H9 (cell line): Measurements from ENCODE around the gene CYP19A1. TPM values are rescaled to one million over a fixed set of nuclear protein-coding genes. Genes with fewer than 3 reads are reported as not detected.

ENCODE experiments used
- DNase-seq: peaks from one replicate; pipeline ENCODE4 v3.0.0-alpha.2; 2017
- H2AFZ ChIP-seq: one replicate; pipeline ENCODE4 v1.6.1; 2013; ENCODE audit warnings: mild to moderate bottlenecking, low read length, control low read depth, moderate library complexity
- H2AK5ac ChIP-seq: 2 replicates; pipeline ENCODE4 v1.6.1; 2013; ENCODE audit warnings: low read length, control low read depth, mixed read lengths; ENCODE audit not compliant: insufficient read length
- H2BK120ac ChIP-seq: one replicate; pipeline ENCODE4 v1.6.1; 2013; ENCODE audit warnings: low read depth, mild to moderate bottlenecking, low read length, control low read depth, inconsistent platforms; ENCODE audit not compliant: poor library complexity, severe bottlenecking
- H2BK12ac ChIP-seq: 2 replicates; pipeline ENCODE4 v1.6.1; 2013; ENCODE audit warnings: low read length, control low read depth, mixed read lengths, low read depth; ENCODE audit not compliant: insufficient read length
- H2BK15ac ChIP-seq: 2 replicates; pipeline ENCODE4 v1.6.1; 2013; ENCODE audit warnings: low read depth, low read length, control low read depth
- H2BK20ac ChIP-seq: one replicate; pipeline ENCODE4 v1.6.1; 2013; ENCODE audit warnings: low read depth, mild to moderate bottlenecking, low read length, control low read depth, inconsistent platforms; ENCODE audit not compliant: poor library complexity, severe bottlenecking
- H2BK5ac ChIP-seq: 2 replicates; pipeline ENCODE4 v1.6.1; 2013; ENCODE audit warnings: low read length, control low read depth, mixed read lengths; ENCODE audit not compliant: insufficient read length
- H3K14ac ChIP-seq: 2 replicates; pipeline ENCODE4 v1.6.1; 2013; ENCODE audit warnings: low read length, control low read depth; ENCODE audit not compliant: insufficient read depth
- H3K18ac ChIP-seq: 2 replicates; pipeline ENCODE4 v1.6.1; 2013; ENCODE audit warnings: low read depth, mild to moderate bottlenecking, mixed read lengths, low read length, control low read depth; ENCODE audit not compliant: insufficient read length
- H3K23ac ChIP-seq: 2 replicates; pipeline ENCODE4 v1.6.1; 2013; ENCODE audit warnings: low read length, control low read depth, mixed read lengths, low read depth; ENCODE audit not compliant: insufficient read length
- H3K23me2 ChIP-seq: 2 replicates; pipeline ENCODE4 v1.6.1; 2013; ENCODE audit warnings: low read depth, mild to moderate bottlenecking, mixed read lengths, low read length, control low read depth; ENCODE audit not compliant: insufficient read length, poor library complexity, severe bottlenecking
- H3K27ac ChIP-seq: 2 replicates; pipeline ENCODE4 v1.5.1; 2013; ENCODE audit warnings: low read length, control low read depth, mixed read lengths, low read depth; ENCODE audit not compliant: insufficient read length
- H3K27me3 ChIP-seq: 2 replicates; pipeline ENCODE4 v1.6.1; 2013; ENCODE audit warnings: low read length, control low read depth, inconsistent platforms; ENCODE audit not compliant: insufficient read depth
- H3K4ac ChIP-seq: 2 replicates; pipeline ENCODE4 v1.6.1; 2013; ENCODE audit warnings: low read depth, mild to moderate bottlenecking, control low read depth, inconsistent platforms, low read length, moderate library complexity
- H3K4me1 ChIP-seq: 2 replicates; pipeline ENCODE4 v1.6.1; 2013; ENCODE audit warnings: low read length, control low read depth, inconsistent platforms; ENCODE audit not compliant: insufficient read depth
- H3K4me2 ChIP-seq: 2 replicates; pipeline ENCODE4 v1.6.1; 2013; ENCODE audit warnings: low read length, control low read depth, mixed read lengths; ENCODE audit not compliant: insufficient read length, insufficient read depth
- H3K56ac ChIP-seq: 2 replicates; pipeline ENCODE4 v1.6.1; 2013; ENCODE audit warnings: low read depth, mild to moderate bottlenecking, mixed read lengths, low read length, control low read depth; ENCODE audit not compliant: insufficient read length
- H3K79me1 ChIP-seq: 2 replicates; pipeline ENCODE4 v1.6.1; 2013; ENCODE audit warnings: low read depth, mild to moderate bottlenecking, moderate library complexity, low read length, control low read depth, inconsistent platforms; ENCODE audit not compliant: insufficient read depth, poor library complexity, severe bottlenecking
- H3K79me2 ChIP-seq: 2 replicates; pipeline ENCODE4 v1.6.1; 2013; ENCODE audit warnings: low read length, control low read depth, inconsistent platforms; ENCODE audit not compliant: insufficient read depth
- H3K9ac ChIP-seq: 2 replicates; pipeline ENCODE4 v1.6.1; 2013; ENCODE audit warnings: low read length, control low read depth, mixed read lengths; ENCODE audit not compliant: insufficient read length; ENCODE audit errors: extremely low read depth
- H3K9me3 ChIP-seq: one replicate; pipeline ENCODE4 v1.6.1; 2013; ENCODE audit warnings: low read depth, low read length, inconsistent platforms; ENCODE audit not compliant: control insufficient read depth
- H3T11ph ChIP-seq: one replicate; pipeline ENCODE4 v1.6.1; 2013; ENCODE audit warnings: mild to moderate bottlenecking, low read length, control low read depth, inconsistent platforms
- H4K20me1 ChIP-seq: one replicate; pipeline ENCODE4 v1.6.1; 2013; ENCODE audit not compliant: control insufficient read depth, insufficient read length, insufficient read depth
- H4K5ac ChIP-seq: 2 replicates; pipeline ENCODE4 v1.6.1; 2013; ENCODE audit warnings: low read depth, mild to moderate bottlenecking, mixed read lengths, low read length, control low read depth; ENCODE audit not compliant: insufficient read length
- H4K8ac ChIP-seq: replicated peaks from 2 replicates; pipeline ENCODE4 v1.6.1; 2013; ENCODE audit warnings: low read length, control low read depth, mixed read lengths, low read depth; ENCODE audit not compliant: insufficient read length
- H4K91ac ChIP-seq: 2 replicates; pipeline ENCODE4 v1.6.1; 2013; ENCODE audit warnings: low read depth, mild to moderate bottlenecking, moderate library complexity, mixed read lengths, low read length, control low read depth; ENCODE audit not compliant: insufficient read length
- H3K27ac Mint-ChIP-seq, 3 experiments: 2 replicates in 2 of 3; 3 replicates in 1 of 3; pipeline ENCODE4 v1.8.0; 2020 to 2021; ENCODE audit warnings: mixed read lengths in 3 of 3, mild to moderate bottlenecking in 1 of 3, moderate library complexity in 1 of 3
- H3K27me3 Mint-ChIP-seq: 2 replicates; pipeline ENCODE4 v1.8.0; 2021; ENCODE audit warnings: low read depth, mild to moderate bottlenecking, moderate library complexity, mixed read lengths
- H3K36me3 Mint-ChIP-seq, 3 experiments: 2 replicates in 2 of 3; 3 replicates in 1 of 3; pipeline ENCODE4 v1.8.0; 2020 to 2021; ENCODE audit warnings: low read depth in 3 of 3, mixed read lengths in 3 of 3; ENCODE audit not compliant: insufficient read depth in 1 of 3
- H3K4me1 Mint-ChIP-seq, 2 experiments: 2 replicates each; pipeline ENCODE4 v1.8.0; 2020; ENCODE audit warnings: mixed read lengths in 2 of 2
- H3K4me3 Mint-ChIP-seq, 2 experiments: 2 replicates in 1 of 2; 3 replicates in 1 of 2; pipeline ENCODE4 v1.8.0; 2020 to 2021; ENCODE audit warnings: mild to moderate bottlenecking in 2 of 2, mixed read lengths in 2 of 2, moderate library complexity in 1 of 2
- H3K9me3 Mint-ChIP-seq, 2 experiments: 2 replicates in 1 of 2; 3 replicates in 1 of 2; pipeline ENCODE4 v1.8.0; 2020; ENCODE audit warnings: mild to moderate bottlenecking in 2 of 2, mixed read lengths in 2 of 2, moderate library complexity in 1 of 2
- WGBS: extraction: QIAGEN DNeasy Blood & Tissue Kit; methylation state at CpG from one replicate; pipeline ENCODE4 v1.1.7; 2013; ENCODE audit warnings: missing lambda C conversion rate, low lambda C conversion rate, mixed read lengths; ENCODE audit not compliant: insufficient read length; ENCODE audit errors: extremely low coverage; 5-methylcytosine and 5-hydroxymethylcytosine counted together
- total RNA-seq: library from RNA; stranded (reverse); gene quantifications from 2 replicates; pipeline ENCODE4 v1.2.1, GENCODE V29; 2021
- TF ChIP-seq, protein P1 (sequence below): fragments of 200-600 bp; sonication (generic); conservative IDR thresholded peaks from 3 replicates; pipeline ENCODE4 v1.8.0; 2021; ENCODE audit warnings: antibody characterized with exemption, mild to moderate bottlenecking

Gene CYP19A1
- total RNA-seq, 1 experiment from 2014 or later = not detected

DNA sequence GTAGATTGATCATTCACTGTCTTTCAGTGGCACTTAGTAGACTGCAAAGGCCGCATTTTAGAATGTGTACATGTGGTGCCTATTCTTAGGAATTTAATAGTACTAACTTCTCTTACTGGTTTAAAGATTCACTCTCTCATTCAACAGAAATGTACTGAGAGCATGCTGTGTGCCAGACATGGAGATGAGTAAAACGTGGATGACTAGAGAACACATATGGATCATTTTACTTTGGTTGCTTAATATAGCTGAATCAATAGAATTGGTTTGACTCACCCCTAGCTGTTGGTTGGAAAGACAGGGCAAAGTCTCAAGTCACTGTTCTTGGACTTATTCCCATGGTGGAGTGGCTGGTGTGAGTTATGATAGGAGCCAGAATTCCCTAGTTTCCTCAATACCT, 134.6 kb downstream of the CYP19A1 start:
- no peaks in the 10 kb centered on the region for H3K23me2 ChIP-seq
- H2BK12ac ChIP-seq = no peak overlapping the region
- H4K91ac ChIP-seq = no peak overlapping the region
- H3K27ac ChIP-seq = no peak overlapping the region
- no peak overlapping the region for H3K14ac ChIP-seq
- H3K9me3 ChIP-seq = no peaks in the 10 kb centered on the region
- no peak overlapping the region for H2BK20ac ChIP-seq
- no peak overlapping the region for H2AK5ac ChIP-seq
- Mint-ChIP-seq H3K4me1 (peaks cover 0 to 6% of the 10 kb centered on the region in 2 experiments; a peak in 1 of 4 replicates), H3K9me3 (no peaks in the 10 kb centered on the region), H3K27me3 (no peaks in the 10 kb centered on the region; the same call in 1 of the 2 replicates), H3K4me3 (no peak overlapping the region), H3K36me3 (no peaks in the 10 kb centered on the region; a peak in 1 of 7 replicates), H3K27ac (no peak overlapping the region)
- no peak overlapping the region for H3K56ac ChIP-seq
- WGBS = no CpG with 5 or more reads among the region's 2 CpGs
- H3K79me1 ChIP-seq = no peaks in the 10 kb centered on the region
- TF ChIP-seq, protein P1, sequence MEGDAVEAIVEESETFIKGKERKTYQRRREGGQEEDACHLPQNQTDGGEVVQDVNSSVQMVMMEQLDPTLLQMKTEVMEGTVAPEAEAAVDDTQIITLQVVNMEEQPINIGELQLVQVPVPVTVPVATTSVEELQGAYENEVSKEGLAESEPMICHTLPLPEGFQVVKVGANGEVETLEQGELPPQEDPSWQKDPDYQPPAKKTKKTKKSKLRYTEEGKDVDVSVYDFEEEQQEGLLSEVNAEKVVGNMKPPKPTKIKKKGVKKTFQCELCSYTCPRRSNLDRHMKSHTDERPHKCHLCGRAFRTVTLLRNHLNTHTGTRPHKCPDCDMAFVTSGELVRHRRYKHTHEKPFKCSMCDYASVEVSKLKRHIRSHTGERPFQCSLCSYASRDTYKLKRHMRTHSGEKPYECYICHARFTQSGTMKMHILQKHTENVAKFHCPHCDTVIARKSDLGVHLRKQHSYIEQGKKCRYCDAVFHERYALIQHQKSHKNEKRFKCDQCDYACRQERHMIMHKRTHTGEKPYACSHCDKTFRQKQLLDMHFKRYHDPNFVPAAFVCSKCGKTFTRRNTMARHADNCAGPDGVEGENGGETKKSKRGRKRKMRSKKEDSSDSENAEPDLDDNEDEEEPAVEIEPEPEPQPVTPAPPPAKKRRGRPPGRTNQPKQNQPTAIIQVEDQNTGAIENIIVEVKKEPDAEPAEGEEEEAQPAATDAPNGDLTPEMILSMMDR = no peak
- H3K18ac ChIP-seq = no peak overlapping the region
- H3K9ac ChIP-seq = no peak overlapping the region
- H2BK5ac ChIP-seq = no peak overlapping the region
- H3K79me2 ChIP-seq = no peaks in the 10 kb centered on the region
- H4K5ac ChIP-seq = no peak overlapping the region
- H3K23ac ChIP-seq = no peak overlapping the region
- no peak overlapping the region for H4K8ac ChIP-seq
- no peak overlapping the region for H2BK15ac ChIP-seq
- DNase-seq = no peak
- H3K27me3 ChIP-seq = no peaks in the 10 kb centered on the region
- no peak overlapping the region for H3T11ph ChIP-seq
- no peaks in the 10 kb centered on the region for H4K20me1 ChIP-seq
- H3K4me1 ChIP-seq = 0 out of 2 replicates have a peak, but pooled peaks cover 4% of the 10 kb centered on the region
- H2BK120ac ChIP-seq = no peak overlapping the region
- H3K4ac ChIP-seq = no peak overlapping the region
- H3K4me2 ChIP-seq = no peak overlapping the region
- no peak overlapping the region for H2AFZ ChIP-seq
